Ovary (tissue), 3 donors: ENCODE data around the gene SMAD3.

Experiments used
- CTCF ChIP-seq, 3 donors: fragments of 450-650 bp in 2 of 3; fragments of 200-600 bp in 1 of 3; IDR thresholded peaks; one replicate each; pipeline versions ENCODE4 v1.5.1 to v1.8.0; 2016 to 2022; ENCODE audit warnings: antibody characterized with exemption in 3 of 3, mild to moderate bottlenecking in 1 of 3
- POLR2A ChIP-seq: fragments of 450-650 bp; IDR thresholded peaks from one replicate; pipeline ENCODE4 v1.6.1; 2017; ENCODE audit warnings: antibody characterized with exemption, mild to moderate bottlenecking, moderate library complexity
- donor health status: DM: no; HTN: no; CAD: no.

- no peak for TF ChIP-seq CTCF (IDR thresholded peaks at IDR 0.05)
- no peak for TF ChIP-seq POLR2A
Measured at GRCh38 chr15:67180514-67181191, 115.3 kb downstream of the SMAD3 start.
